Chondrocyte (in vitro differentiated cells): ENCODE results near the gene PCYT2. TPM values are rescaled to one million over a fixed set of nuclear protein-coding genes. Genes with fewer than 3 reads are reported as not detected.

Source experiments
- DNase-seq: peaks from one replicate; pipeline ENCODE4 v3.0.0; 2021; ENCODE audit warnings: mixed read lengths, low spot score
- H3K27ac Mint-ChIP-seq: one replicate; pipeline ENCODE4 v1.8.0; 2021; ENCODE audit warnings: mild to moderate bottlenecking, moderate library complexity, mixed read lengths; ENCODE audit not compliant: unreplicated experiment
- H3K27me3 Mint-ChIP-seq: 2 replicates; pipeline ENCODE4 v1.8.0; 2021; ENCODE audit warnings: low read depth, mixed read lengths
- H3K36me3 Mint-ChIP-seq: 2 replicates; pipeline ENCODE4 v1.8.0; 2021; ENCODE audit warnings: low read depth, mixed read lengths
- H3K4me1 Mint-ChIP-seq: 2 replicates; pipeline ENCODE4 v1.8.0; 2021; ENCODE audit warnings: low read depth, mild to moderate bottlenecking, mixed read lengths
- H3K4me3 Mint-ChIP-seq: one replicate; pipeline ENCODE4 v1.8.0; 2021; ENCODE audit warnings: mild to moderate bottlenecking, moderate library complexity, mixed read lengths; ENCODE audit not compliant: unreplicated experiment
- H3K9me3 Mint-ChIP-seq: 2 replicates; pipeline ENCODE4 v1.8.0; 2021; ENCODE audit warnings: low read depth, mixed read lengths
- CTCF ChIP-seq: fragments of 200-600 bp; sonication (generic); IDR thresholded peaks from 2 replicates; pipeline ENCODE4 v1.5.0; 2021; ENCODE audit warnings: antibody characterized with exemption, mild to moderate bottlenecking, moderate library complexity
- total RNA-seq: library from RNA; stranded (reverse); gene quantifications from 3 replicates; pipeline ENCODE4 v1.2.1, GENCODE V29; 2021

PCYT2 gene
- total RNA-seq, 1 donor from 2014 or later: 28.8 TPM

- DNase-seq: peak; percentile 92
- Mint-ChIP-seq H3K27me3 (peaks cover 18% of the 10 kb centered on the region), H3K4me3 (no peak overlapping the region), H3K36me3 (no peaks in the 10 kb centered on the region), H3K4me1 (peaks cover 4% of the 10 kb centered on the region), H3K27ac (no peak overlapping the region), H3K9me3 (no peaks in the 10 kb centered on the region)
- TF ChIP-seq CTCF: no peak
Observed at GRCh38 chr17:81957691-81958432, 46.7 kb upstream of the PCYT2 start.

DNA sequence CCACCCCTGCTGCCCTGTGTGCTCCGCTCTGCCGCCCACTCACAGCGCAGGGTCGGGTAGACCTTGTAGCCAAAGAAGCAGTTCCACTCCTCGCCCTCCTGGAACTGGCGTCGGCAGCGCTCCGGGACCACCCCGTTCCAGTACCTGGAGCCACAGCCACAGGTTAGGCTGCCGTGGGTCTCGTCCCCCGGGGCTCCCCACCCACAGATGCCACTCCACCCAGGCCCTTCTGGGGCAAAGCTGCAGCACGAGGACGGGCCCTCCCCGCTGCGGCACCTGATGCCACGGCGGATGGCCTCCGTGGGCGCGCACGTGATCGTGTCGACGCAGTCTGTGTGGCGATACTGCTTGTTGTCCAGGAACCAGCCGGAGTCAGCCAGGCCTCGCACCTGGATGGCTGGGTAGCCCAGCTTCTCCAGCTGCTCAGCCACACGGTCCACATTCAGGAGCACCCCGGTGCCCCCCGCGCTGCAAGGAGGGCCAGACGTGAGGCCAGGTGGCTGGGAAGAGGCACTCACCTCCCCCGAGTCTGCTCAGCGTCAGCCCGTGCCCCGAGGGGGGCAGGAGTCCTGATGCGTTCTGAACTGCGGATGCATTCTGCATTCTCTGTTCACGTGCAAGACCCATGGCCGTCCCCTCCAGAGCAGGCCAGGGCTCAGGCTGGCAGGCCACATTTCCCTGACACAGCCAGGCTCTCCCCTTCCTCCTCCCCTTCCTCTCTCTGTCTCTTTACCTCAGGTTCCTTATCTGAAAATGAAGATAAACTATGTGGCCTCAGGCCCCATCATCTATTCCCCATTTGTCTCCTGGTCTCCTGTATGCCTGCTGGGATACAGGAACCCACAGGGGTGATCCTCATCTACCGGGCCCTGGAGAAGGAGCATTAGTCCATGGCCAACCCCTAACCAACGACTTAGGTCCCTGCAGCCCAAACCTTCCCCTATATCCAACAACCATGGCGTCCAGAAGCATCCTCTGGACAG, 45.7 kb upstream of the PCYT2 start:
- H3K27ac Mint-ChIP-seq: no peak overlapping the region
- peaks cover 4% of the 10 kb centered on the region for H3K4me1 Mint-ChIP-seq
- peaks cover 14% of the 10 kb centered on the region for H3K27me3 Mint-ChIP-seq
- DNase-seq: no peak
- TF ChIP-seq CTCF: no peak
- no peaks in the 10 kb centered on the region for H3K9me3 Mint-ChIP-seq
- no peak overlapping the region for H3K4me3 Mint-ChIP-seq
- no peaks in the 10 kb centered on the region for H3K36me3 Mint-ChIP-seq

GRCh38 chr17:81955756-81956544, 44.8 kb upstream of the PCYT2 start:
- DNase-seq: no peak
- H3K27ac Mint-ChIP-seq: no peak overlapping the region
- H3K36me3 Mint-ChIP-seq: no peaks in the 10 kb centered on the region
- H3K9me3 Mint-ChIP-seq: no peaks in the 10 kb centered on the region
- H3K4me1 Mint-ChIP-seq: peaks cover 4% of the 10 kb centered on the region
- no peak overlapping the region for H3K4me3 Mint-ChIP-seq
- peaks cover 14% of the 10 kb centered on the region for H3K27me3 Mint-ChIP-seq
- no peak for TF ChIP-seq CTCF

DNA sequence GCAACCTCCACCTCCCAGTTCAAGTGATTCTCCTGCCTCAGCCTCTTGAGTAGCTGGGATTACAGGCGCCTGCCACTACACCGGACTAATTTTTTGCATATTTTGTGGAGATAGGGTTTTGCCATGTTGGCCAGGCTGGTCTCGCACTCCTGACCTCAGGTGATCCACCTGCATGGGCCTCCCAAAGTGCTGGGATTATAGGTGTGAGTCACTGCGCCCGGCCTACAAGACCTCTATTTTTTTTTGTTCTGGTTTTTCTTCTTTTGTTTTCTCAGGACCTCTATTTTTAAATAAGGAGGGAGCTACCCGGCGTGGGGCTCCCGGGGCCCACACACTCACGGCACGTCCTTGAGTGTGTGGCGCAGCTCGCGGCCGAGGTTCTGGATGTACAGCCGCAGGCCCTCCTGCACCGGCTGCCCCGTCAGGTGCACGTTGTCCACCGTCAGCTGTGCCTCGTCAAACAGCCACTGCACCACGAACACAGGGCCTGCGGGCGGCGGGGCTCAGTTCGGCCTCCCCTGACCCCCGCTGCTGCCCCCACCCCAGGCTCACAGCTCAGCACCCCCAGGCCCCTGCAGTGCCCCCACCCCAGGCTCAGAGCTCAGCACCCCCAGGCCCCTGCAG, 44.0 kb upstream of the PCYT2 start:
- Mint-ChIP-seq H3K36me3 (no peaks in the 10 kb centered on the region), H3K27me3 (peaks cover 16% of the 10 kb centered on the region), H3K4me3 (no peak overlapping the region), H3K27ac (no peak overlapping the region), H3K4me1 (peaks cover 4% of the 10 kb centered on the region), H3K9me3 (no peaks in the 10 kb centered on the region)
- TF ChIP-seq CTCF: no peak
- DNase-seq: no peak
